ENCODE results near the gene SMYD3. TPM values are rescaled to one million over a fixed set of nuclear protein-coding genes. Genes with fewer than 3 reads are reported as not detected.

Gene SMYD3
- total RNA-seq, 1 donor from 2014 or later, result 27.2 TPM

DNA sequence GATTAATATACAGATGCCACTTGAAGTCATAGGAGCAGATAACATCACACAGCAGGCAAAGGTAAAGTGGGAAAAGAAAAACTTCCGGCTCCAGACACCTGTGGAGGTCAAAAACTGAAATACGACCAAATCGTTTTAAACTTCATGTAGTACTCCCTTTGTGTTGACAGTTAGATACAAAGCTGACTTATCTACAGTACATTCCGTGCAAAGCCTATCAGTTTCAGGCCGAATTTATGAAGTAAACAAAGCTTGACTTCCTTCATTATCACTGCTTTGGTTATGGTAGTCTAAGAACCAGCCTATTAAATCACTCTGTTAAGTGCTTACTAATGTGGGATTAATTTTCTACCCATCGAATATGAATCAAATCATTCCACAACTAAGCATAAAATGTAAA, 156.3 kb downstream of the SMYD3 start:
- intact Hi-C loops (cut with DNase I), result no loop called here
- ATAC-seq, result no peak

DNA sequence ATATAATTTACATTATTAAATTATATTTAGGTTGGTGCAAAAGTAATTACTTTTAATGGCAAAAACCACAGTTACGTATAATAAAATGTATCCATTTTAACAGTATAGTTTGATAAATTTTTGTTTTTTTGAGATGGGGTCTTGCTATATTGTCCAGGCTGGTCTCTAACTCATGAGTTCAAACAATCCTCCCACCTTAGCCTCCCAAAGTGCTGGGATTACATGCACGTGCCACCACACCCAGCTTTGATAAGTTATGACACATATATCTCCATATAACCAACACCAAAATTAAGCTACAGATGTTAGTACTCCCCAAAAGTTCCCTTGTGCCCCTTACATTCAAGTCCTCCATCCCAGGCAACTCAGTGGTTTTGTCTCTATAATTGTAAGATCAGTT, 163.1 kb downstream of the SMYD3 start:
- no peak overlapping the region for H3K27ac ChIP-seq
- ATAC-seq (no peak), DNase-seq (no peak)
- no peak overlapping the region for H3K4me3 ChIP-seq
- no peaks in the 10 kb centered on the region for H3K27me3 ChIP-seq
- H3K36me3 ChIP-seq, result no peaks in the 10 kb centered on the region
- intact Hi-C loops (cut with DNase I), result no loop called here
- no peaks in the 10 kb centered on the region for H3K4me1 ChIP-seq
- TF ChIP-seq, protein P1, sequence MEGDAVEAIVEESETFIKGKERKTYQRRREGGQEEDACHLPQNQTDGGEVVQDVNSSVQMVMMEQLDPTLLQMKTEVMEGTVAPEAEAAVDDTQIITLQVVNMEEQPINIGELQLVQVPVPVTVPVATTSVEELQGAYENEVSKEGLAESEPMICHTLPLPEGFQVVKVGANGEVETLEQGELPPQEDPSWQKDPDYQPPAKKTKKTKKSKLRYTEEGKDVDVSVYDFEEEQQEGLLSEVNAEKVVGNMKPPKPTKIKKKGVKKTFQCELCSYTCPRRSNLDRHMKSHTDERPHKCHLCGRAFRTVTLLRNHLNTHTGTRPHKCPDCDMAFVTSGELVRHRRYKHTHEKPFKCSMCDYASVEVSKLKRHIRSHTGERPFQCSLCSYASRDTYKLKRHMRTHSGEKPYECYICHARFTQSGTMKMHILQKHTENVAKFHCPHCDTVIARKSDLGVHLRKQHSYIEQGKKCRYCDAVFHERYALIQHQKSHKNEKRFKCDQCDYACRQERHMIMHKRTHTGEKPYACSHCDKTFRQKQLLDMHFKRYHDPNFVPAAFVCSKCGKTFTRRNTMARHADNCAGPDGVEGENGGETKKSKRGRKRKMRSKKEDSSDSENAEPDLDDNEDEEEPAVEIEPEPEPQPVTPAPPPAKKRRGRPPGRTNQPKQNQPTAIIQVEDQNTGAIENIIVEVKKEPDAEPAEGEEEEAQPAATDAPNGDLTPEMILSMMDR (IDR thresholded peaks at IDR 0.05), result no peak
- H3K9me3 ChIP-seq, result no peaks in the 10 kb centered on the region

More for the DNA sequence above, 156.3 kb downstream of the SMYD3 start:
- Histone ChIP-seq H3K36me3 (no peaks in the 10 kb centered on the region), H3K4me1 (no peaks in the 10 kb centered on the region), H3K27ac (no peak overlapping the region), H3K4me3 (no peak overlapping the region), H3K9me3 (no peaks in the 10 kb centered on the region), H3K27me3 (no peaks in the 10 kb centered on the region)
- TF ChIP-seq, protein P1 (IDR thresholded peaks at IDR 0.05), result no peak
- no peak for DNase-seq

DNA sequence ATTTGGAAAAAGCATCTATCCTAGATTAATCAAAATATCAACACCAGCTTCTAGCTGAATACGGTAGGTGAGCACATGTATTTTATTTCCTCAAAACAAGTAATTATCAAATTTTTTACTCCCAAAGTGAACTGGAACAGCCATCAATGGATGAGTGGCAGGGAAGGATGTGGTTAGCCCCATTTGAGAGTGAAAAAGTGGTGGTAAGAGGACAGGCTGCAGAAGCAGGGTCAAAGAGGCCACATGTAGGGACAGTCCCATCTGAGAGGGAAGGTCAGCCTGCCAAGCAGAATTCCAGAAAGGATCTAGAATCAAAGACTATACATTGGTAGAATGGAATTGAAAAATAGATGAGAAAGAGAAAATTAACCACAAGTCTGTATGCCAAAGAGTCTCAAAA, 163.8 kb downstream of the SMYD3 start:
- TF ChIP-seq, protein P1 (IDR thresholded peaks at IDR 0.05), result no peak
- Histone ChIP-seq H3K4me1 (no peaks in the 10 kb centered on the region), H3K27ac (no peak overlapping the region), H3K4me3 (no peak overlapping the region), H3K9me3 (no peaks in the 10 kb centered on the region), H3K27me3 (no peaks in the 10 kb centered on the region), H3K36me3 (no peaks in the 10 kb centered on the region)
- DNase-seq, result no peak
- intact Hi-C loops (cut with DNase I), result no loop called here
- no peak for ATAC-seq

DNA sequence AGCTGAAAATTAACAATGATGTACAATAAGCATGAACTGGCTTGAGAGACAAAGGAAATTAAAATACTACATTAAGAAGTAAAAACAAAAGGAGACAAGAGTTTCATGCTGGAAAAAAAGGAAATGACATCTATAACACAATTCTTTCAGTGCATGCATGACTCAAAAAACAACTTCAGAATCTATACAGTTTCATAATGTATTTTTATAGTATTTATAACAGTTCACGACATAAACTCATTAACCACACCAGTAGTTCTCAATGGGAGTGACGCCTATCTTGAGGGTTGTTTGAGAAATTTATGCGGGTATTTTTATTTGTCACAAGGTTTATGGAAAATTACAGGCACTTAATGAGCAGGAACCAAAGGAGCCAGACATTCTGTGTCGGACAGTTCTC, 168.5 kb downstream of the SMYD3 start:
- Histone ChIP-seq H3K27me3 (no peaks in the 10 kb centered on the region), H3K4me1 (no peaks in the 10 kb centered on the region), H3K4me3 (no peak overlapping the region), H3K36me3 (no peaks in the 10 kb centered on the region), H3K9me3 (no peaks in the 10 kb centered on the region), H3K27ac (no peak overlapping the region)
- TF ChIP-seq, protein P1 (IDR thresholded peaks at IDR 0.05), result no peak
- intact Hi-C loops (cut with DNase I), result no loop called here
- ATAC-seq (no peak), DNase-seq (no peak)

DNA sequence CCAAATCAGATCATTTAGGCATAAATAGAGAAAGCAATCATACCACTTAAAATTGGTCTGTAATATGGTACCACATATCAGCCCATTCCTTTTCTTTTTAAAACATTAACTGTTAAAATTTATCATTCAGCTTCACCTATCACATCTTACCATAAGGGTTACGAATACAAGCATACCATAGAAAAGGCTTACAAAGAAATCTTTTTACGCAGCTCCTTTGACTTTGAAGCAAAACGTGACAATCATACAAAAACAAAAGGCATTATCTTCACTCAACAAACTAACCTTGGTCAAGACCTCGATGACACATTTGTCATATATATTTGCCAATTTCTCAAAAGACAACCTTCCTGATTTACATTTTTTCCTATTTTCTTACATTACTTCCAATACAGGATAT, 169.0 kb downstream of the SMYD3 start:
- TF ChIP-seq, protein P1 (IDR thresholded peaks at IDR 0.05), result no peak
- no peaks in the 10 kb centered on the region for H3K9me3 ChIP-seq
- no peak overlapping the region for H3K4me3 ChIP-seq
- intact Hi-C loops (cut with DNase I), result no loop called here
- no peaks in the 10 kb centered on the region for H3K27me3 ChIP-seq
- no peaks in the 10 kb centered on the region for H3K36me3 ChIP-seq
- ATAC-seq, result no peak
- no peak overlapping the region for H3K27ac ChIP-seq
- no peak for DNase-seq
- no peaks in the 10 kb centered on the region for H3K4me1 ChIP-seq

DNA sequence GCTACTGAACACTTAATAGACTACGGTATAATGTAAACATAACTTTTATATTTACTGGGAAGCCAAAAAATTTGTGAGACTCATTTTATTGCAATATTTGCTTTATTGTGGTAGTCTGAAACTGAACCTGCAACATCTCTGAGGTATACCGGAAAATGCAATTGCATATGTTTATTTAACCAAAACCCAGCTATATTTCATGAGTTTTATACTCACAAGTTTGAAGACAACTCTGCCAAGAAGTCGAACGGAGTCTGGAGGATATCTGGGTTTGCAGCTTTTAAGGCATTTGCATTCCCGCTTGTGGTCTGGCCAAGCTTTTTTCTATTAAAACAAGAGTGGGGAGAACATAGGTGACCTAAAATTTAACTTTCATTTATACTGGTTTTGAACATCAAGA, 171.9 kb downstream of the SMYD3 start:
- intact Hi-C loops (cut with DNase I), result no loop called here
- ATAC-seq, result no peak
- no peaks in the 10 kb centered on the region for H3K9me3 ChIP-seq
- H3K4me1 ChIP-seq, result no peaks in the 10 kb centered on the region
- TF ChIP-seq, protein P1 (IDR thresholded peaks at IDR 0.05), result no peak
- no peak for DNase-seq
- H3K27ac ChIP-seq, result no peak overlapping the region
- no peak overlapping the region for H3K4me3 ChIP-seq
- H3K36me3 ChIP-seq, result no peaks in the 10 kb centered on the region
- H3K27me3 ChIP-seq, result no peaks in the 10 kb centered on the region
